Keratinocyte (primary cell): ENCODE results near the gene TRIM69. TPM values are rescaled to one million over a fixed set of nuclear protein-coding genes. Genes with fewer than 3 reads are reported as not detected.
"Not testable (repeated sequence)": the region's sequence is repeated elsewhere in the genome, so short reads cannot be mapped to it uniquely, and the experiment has no call there.

Experiments
- DNase-seq: peaks from one replicate; pipeline ENCODE4 v3.0.0-alpha.2; 2011; ENCODE audit warnings: low read depth, missing footprints, low spot score
- FAIRE-seq: peaks from 2 replicates; lab custom pipeline; 2011; peaks lifted over from hg19 to GRCh38; lab: Jason Lieb, UNC
- H2AFZ ChIP-seq: 2 replicates; pipeline ENCODE4 v1.6.0; 2012; ENCODE audit warnings: low read length, control low read depth, inconsistent platforms; ENCODE audit not compliant: control insufficient read depth
- H3K27ac ChIP-seq: 2 replicates; pipeline ENCODE4 v1.5.1; 2011; ENCODE audit warnings: low read length; ENCODE audit not compliant: control insufficient read depth, insufficient read depth
- H3K27me3 ChIP-seq: 3 replicates; pipeline ENCODE4 v1.6.0; 2011; ENCODE audit warnings: low read length; ENCODE audit not compliant: control insufficient read depth, insufficient read depth; ENCODE audit errors: extremely low read depth
- H3K36me3 ChIP-seq, 2 experiments: 2 replicates in 1 of 2; 3 replicates in 1 of 2; pipeline ENCODE4 v1.5.1; 2011; ENCODE audit warnings: low read length in 2 of 2, mild to moderate bottlenecking in 1 of 2; ENCODE audit not compliant: control insufficient read depth in 2 of 2, insufficient read depth in 2 of 2; ENCODE audit errors: extremely low read depth in 1 of 2
- H3K4me1 ChIP-seq: 3 replicates; pipeline ENCODE4 v1.5.1; 2011; ENCODE audit warnings: low read length; ENCODE audit not compliant: control insufficient read depth, insufficient read depth; ENCODE audit errors: extremely low read depth
- H3K4me2 ChIP-seq: 3 replicates; pipeline ENCODE4 v1.6.0; 2011; ENCODE audit warnings: low read depth, low read length; ENCODE audit not compliant: control insufficient read depth, insufficient read depth; ENCODE audit errors: extremely low read depth
- H3K4me3 ChIP-seq, 3 experiments: fragments of 200-600 bp in 1 of 3; sonication (generic) in 1 of 3; 2 replicates in 2 of 3; 3 replicates in 1 of 3; pipeline ENCODE4 v1.5.1; 2011 to 2016; ENCODE audit warnings: low read length in 3 of 3, mild to moderate bottlenecking in 3 of 3, control low read depth in 2 of 3, inconsistent platforms in 1 of 3, low read depth in 1 of 3, mixed read lengths in 1 of 3, mixed run types in 1 of 3, moderate library complexity in 1 of 3; ENCODE audit not compliant: control insufficient read depth in 2 of 3, insufficient read depth in 2 of 3; ENCODE audit errors: extremely low read depth in 1 of 3
- H3K79me2 ChIP-seq: 2 replicates; pipeline ENCODE4 v1.6.0; 2012; ENCODE audit warnings: low read length; ENCODE audit not compliant: control insufficient read depth, insufficient read depth
- H3K9ac ChIP-seq: 3 replicates; pipeline ENCODE4 v1.6.0; 2011; ENCODE audit warnings: low read length; ENCODE audit not compliant: control insufficient read depth, insufficient read depth; ENCODE audit errors: extremely low read depth
- H3K9me1 ChIP-seq: 3 replicates; pipeline ENCODE4 v1.6.0; 2011; ENCODE audit warnings: low read length; ENCODE audit not compliant: control insufficient read depth, insufficient read depth; ENCODE audit errors: extremely low read depth
- H3K9me3 ChIP-seq: 2 replicates; pipeline ENCODE4 v1.5.1; 2012; ENCODE audit warnings: low read depth, low read length; ENCODE audit not compliant: control insufficient read depth
- H4K20me1 ChIP-seq: 3 replicates; pipeline ENCODE4 v1.6.0; 2011; ENCODE audit warnings: low read length; ENCODE audit not compliant: control insufficient read depth, insufficient read depth; ENCODE audit errors: extremely low read depth
- CTCF ChIP-seq, 3 experiments: IDR thresholded peaks in 1 of 3; conservative IDR thresholded peaks in 1 of 3; optimal IDR thresholded peaks in 1 of 3; 2 replicates in 2 of 3; 3 replicates in 1 of 3; pipeline versions ENCODE3 to v1.5.1; 2011; ENCODE audit warnings: low read length in 3 of 3, mild to moderate bottlenecking in 3 of 3, moderate library complexity in 2 of 3, control low read depth in 1 of 3, inconsistent platforms in 1 of 3; ENCODE audit not compliant: insufficient read depth in 2 of 3; ENCODE audit errors: extremely low read depth in 1 of 3
- EZH2 ChIP-seq: IDR thresholded peaks from one replicate; pipeline ENCODE4 v1.6.1; 2012; ENCODE audit warnings: inconsistent platforms, mild to moderate bottlenecking, low read length, moderate library complexity
- dilution Hi-C: fragments of 300-500 bp; cut with MboI; formaldehyde crosslinking; loops from one replicate; pipeline ENCODE4 v1.7.0; 2020; ENCODE audit warnings: low sequenced_read_pairs; ENCODE audit not compliant: extremely low pct_ligation_motif_present
- polyA plus RNA-seq, 5 experiments: library from polyadenylated mRNA; depleted of rRNA in 3 of 5; stranded (reverse) in 3 of 5; stranded (forward) in 1 of 5; unstranded in 1 of 5; fragments of >200 nt; gene quantifications; 1 replicate in 1 of 5; 2 replicates in 3 of 5; 3 replicates in 1 of 5; pipeline versions ENCODE4 v1.2.1 to v1.2.3, GENCODE V29; 2011 to 2012; ENCODE audit warnings: missing spikeins in 2 of 5, low read depth in 1 of 5, low replicate concordance in 1 of 5

TRIM69 gene
- polyA plus RNA-seq, 1 donor (not counting 4 experiments of a cell fraction or from before 2014, with no cell fraction given), result 11.0 TPM

GRCh38 chr15:44769521-44769920, 33.2 kb downstream of the TRIM69 start:
- no peak for FAIRE-seq
- Histone ChIP-seq H3K79me2 (no peaks in the 10 kb centered on the region), H3K27me3 (no peaks in the 10 kb centered on the region), H4K20me1 (no peaks in the 10 kb centered on the region), H3K4me1 (no peaks in the 10 kb centered on the region), H3K9me3 (peaks cover 2% of the 10 kb centered on the region), H3K9me1 (no peaks in the 10 kb centered on the region), H2AFZ (no peak overlapping the region), H3K36me3 (no peaks in the 10 kb centered on the region), H3K4me3 (no peak overlapping the region), H3K27ac (no peak overlapping the region), H3K4me2 (no peak overlapping the region), H3K9ac (no peak overlapping the region)
- TF ChIP-seq CTCF (optimal IDR thresholded peaks at IDR 0.05 in 1 of 3, IDR thresholded peaks at IDR 0.05 in 1 of 3, conservative IDR thresholded peaks at IDR 0.05 in 1 of 3; ENCODE audit: extremely low read depth in 1 of 3, insufficient read depth in 2 of 3, low read length in 3 of 3) (no peak), EZH2 (no peak)
- no peak for DNase-seq
- dilution Hi-C loops, result no loop called here

DNA sequence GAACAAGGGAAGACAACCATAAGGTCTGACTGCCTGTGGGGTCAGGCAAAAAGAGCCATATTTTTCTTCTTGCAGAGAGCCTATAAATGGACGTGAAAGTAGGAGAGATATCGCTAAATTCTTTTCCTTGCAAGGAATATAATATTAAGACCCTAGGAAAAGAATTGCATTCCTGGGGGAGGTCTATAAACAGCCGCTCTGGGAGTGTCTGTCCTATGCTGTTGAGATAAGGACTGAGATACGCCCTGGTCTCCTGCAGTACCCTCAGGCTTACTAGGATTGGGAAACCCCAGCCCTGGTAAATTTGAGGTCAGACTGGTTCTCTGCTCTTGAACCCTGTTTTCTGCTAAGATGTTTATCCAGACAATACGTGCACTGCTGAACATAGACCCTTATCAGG, 34.4 kb downstream of the TRIM69 start:
- H3K36me3 ChIP-seq, DNase-seq, dilution Hi-C loops, H3K4me3 ChIP-seq, H3K9me3 ChIP-seq, H2AFZ ChIP-seq, H3K27me3 ChIP-seq, H3K79me2 ChIP-seq, H3K27ac ChIP-seq, H3K9ac ChIP-seq, H4K20me1 ChIP-seq, FAIRE-seq, H3K9me1 ChIP-seq, H3K4me2 ChIP-seq, H3K4me1 ChIP-seq: not testable (repeated sequence)

- H3K4me2 ChIP-seq, result no peak overlapping the region
- no peak overlapping the region for H2AFZ ChIP-seq
- H3K4me3 ChIP-seq, result no peak overlapping the region
- TF ChIP-seq EZH2 (no peak), CTCF (optimal IDR thresholded peaks at IDR 0.05 in 1 of 3, IDR thresholded peaks at IDR 0.05 in 1 of 3, conservative IDR thresholded peaks at IDR 0.05 in 1 of 3; ENCODE audit: extremely low read depth in 1 of 3, insufficient read depth in 2 of 3, low read length in 3 of 3) (no peak)
- no peaks in the 10 kb centered on the region for H3K4me1 ChIP-seq
- H3K27me3 ChIP-seq, result no peaks in the 10 kb centered on the region
- H3K9ac ChIP-seq, result no peak overlapping the region
- no peaks in the 10 kb centered on the region for H3K9me1 ChIP-seq
- peaks cover 2% of the 10 kb centered on the region for H3K9me3 ChIP-seq
- no peak for FAIRE-seq
- no peaks in the 10 kb centered on the region for H4K20me1 ChIP-seq
- H3K36me3 ChIP-seq, result no peaks in the 10 kb centered on the region
- DNase-seq, result no peak
- H3K27ac ChIP-seq, result no peak overlapping the region
- no peaks in the 10 kb centered on the region for H3K79me2 ChIP-seq
- dilution Hi-C loops, result no loop called here
Observed at GRCh38 chr15:44775953-44776352, 39.6 kb downstream of the TRIM69 start.
